Measurements from ENCODE around the gene SLC6A19. TPM values are rescaled to one million over a fixed set of nuclear protein-coding genes. Genes with fewer than 3 reads are reported as not detected.
A peak's percentile ranks its signal among the peaks of the same experiment; 100 is the strongest.

The SLC6A19 gene
- total and polyA plus RNA-seq, 2 of the 13 experiments (the other 11 are each of a cell fraction or from before 2014, with no cell fraction given) = 0.02 TPM; not detected in 1

DNA sequence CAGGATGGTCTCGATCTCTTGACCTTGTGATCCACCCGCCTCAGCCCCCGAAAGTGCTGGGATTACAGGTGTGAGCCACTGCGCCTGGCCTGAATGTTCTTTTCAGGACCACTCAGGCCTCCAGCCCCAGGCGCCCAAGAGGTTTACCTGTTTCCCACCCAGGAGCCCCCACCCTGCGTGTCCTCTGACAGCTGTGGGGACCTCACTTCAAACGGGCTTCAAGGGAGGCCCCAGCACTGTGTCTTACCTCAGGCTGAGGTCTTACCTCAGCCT lies 19.1 kb upstream of the SLC6A19 start:
- ChIA-PET POLR2A (interaction anchor here (1.2 to 3.6 kb wide), 7 partner anchors 9 to 290 kb away, joined by 3 to 47 read pairs (median 13); partner anchors contain the start of genes BRD9 and TRIP13), CTCF (ENCODE audit: low intra/inter-chr PET ratio, low total read pairs) (no interaction called here)
- WGBS (ENCODE audit: low lambda C conversion rate) = 0% methylated on average over 2 of the region's 7 CpGs
- Histone ChIP-seq H3K9me3 (ENCODE audit: low read length) (no peaks in the 10 kb centered on the region), H3K27ac (ENCODE audit: extremely low read length, insufficient read depth, low read length) (peak overlapping the region; percentile 99), H2AFZ (ENCODE audit: low read length) (no peak overlapping the region), H3K4me3 (replicated peaks in 1 of 3; ENCODE audit: insufficient read depth in 1 of 3, low read depth in 2 of 3, low read length in 3 of 3) (peak overlapping the region; percentile 68 to 79 (median 74); a peak in 5 of 6 replicates), H3K4me2 (ENCODE audit: low read depth, low read length) (peak overlapping the region; percentile 91), H3K79me2 (ENCODE audit: insufficient read depth, low read length) (no peaks in the 10 kb centered on the region), H4K20me1 (ENCODE audit: insufficient read depth, low read length) (no peaks in the 10 kb centered on the region), H3K27me3 (ENCODE audit: control insufficient read depth in 1 of 2, insufficient read depth in 2 of 2, low read length in 2 of 2) (no peaks in the 10 kb centered on the region; a peak in 1 of 5 replicates), H3K36me3 (replicated peaks in 1 of 2; ENCODE audit: control insufficient read depth in 1 of 2, insufficient read depth in 2 of 2, low read length in 2 of 2) (no peaks in the 10 kb centered on the region), H3K9ac (ENCODE audit: insufficient read depth, low read depth, low read length) (peak overlapping the region; percentile 83), H3K4me1 (ENCODE audit: insufficient read depth, low read length) (peaks cover 92% of the 10 kb centered on the region)
- intact Hi-C loops (cut with micrococcal nuclease; ENCODE audit: unreplicated experiment) = no loop called here
- ATAC-seq = no peak
- DNase-seq (ENCODE audit: low spot score) = no peak
- FAIRE-seq = no peak
- BruUV-seq (replicated peaks) = TSS peak; percentile 87
- in situ Hi-C loops (cut with HindIII; ENCODE audit: extremely low pct_ligation_motif_present, low pct_unique_long_range_greater_than_20kb) = no loop called here
- no peak for TF ChIP-seq ZNF572 (CRISPR knock-in tag; IDR thresholded peaks at IDR 0.05)
- 0 out of 2 replicates have a peak, but pooled peaks have one; percentile 8 for TF ChIP-seq KDM2A (CRISPR knock-in tag; IDR thresholded peaks at IDR 0.05; ENCODE audit: borderline replicate concordance, low read depth)
- TF ChIP-seq ZNF17 (CRISPR knock-in tag; IDR thresholded peaks at IDR 0.05) = no peak
- TF ChIP-seq KDM3A (CRISPR knock-in tag; IDR thresholded peaks at IDR 0.05; ENCODE audit: low read depth) = no peak
- TF ChIP-seq ZBTB7A (CRISPR knock-in tag; IDR thresholded peaks at IDR 0.05) = no peak
- TF ChIP-seq CBX5 (CRISPR knock-in tag; IDR thresholded peaks at IDR 0.05; ENCODE audit: borderline replicate concordance) = no peak
- no peak for TF ChIP-seq ZKSCAN1 (IDR thresholded peaks at IDR 0.05; ENCODE audit: low read length)
- TF ChIP-seq ZNF564 (CRISPR knock-in tag; IDR thresholded peaks at IDR 0.05) = no peak
- TF ChIP-seq CENPT (CRISPR knock-in tag; IDR thresholded peaks at IDR 0.05; ENCODE audit: low read depth) = no peak
- 0 out of 2 replicates have a peak, but pooled peaks have one; percentile 4 for TF ChIP-seq MXD1 (CRISPR knock-in tag; IDR thresholded peaks at IDR 0.05)
- no peak for TF ChIP-seq ZNF567 (CRISPR knock-in tag; IDR thresholded peaks at IDR 0.05; ENCODE audit: borderline replicate concordance)
- TF ChIP-seq GFI1 (CRISPR knock-in tag; IDR thresholded peaks at IDR 0.05; ENCODE audit: borderline replicate concordance) = 0 out of 2 replicates have a peak, but pooled peaks have one; percentile 1
- TF ChIP-seq, protein P1, sequence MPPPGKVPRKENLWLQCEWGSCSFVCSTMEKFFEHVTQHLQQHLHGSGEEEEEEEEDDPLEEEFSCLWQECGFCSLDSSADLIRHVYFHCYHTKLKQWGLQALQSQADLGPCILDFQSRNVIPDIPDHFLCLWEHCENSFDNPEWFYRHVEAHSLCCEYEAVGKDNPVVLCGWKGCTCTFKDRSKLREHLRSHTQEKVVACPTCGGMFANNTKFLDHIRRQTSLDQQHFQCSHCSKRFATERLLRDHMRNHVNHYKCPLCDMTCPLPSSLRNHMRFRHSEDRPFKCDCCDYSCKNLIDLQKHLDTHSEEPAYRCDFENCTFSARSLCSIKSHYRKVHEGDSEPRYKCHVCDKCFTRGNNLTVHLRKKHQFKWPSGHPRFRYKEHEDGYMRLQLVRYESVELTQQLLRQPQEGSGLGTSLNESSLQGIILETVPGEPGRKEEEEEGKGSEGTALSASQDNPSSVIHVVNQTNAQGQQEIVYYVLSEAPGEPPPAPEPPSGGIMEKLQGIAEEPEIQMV (CRISPR knock-in tag; IDR thresholded peaks at IDR 0.05; ENCODE audit: low read depth) = no peak
- TF ChIP-seq HOXA7 (CRISPR knock-in tag; IDR thresholded peaks at IDR 0.05) = no peak
- TF ChIP-seq, protein P2, sequence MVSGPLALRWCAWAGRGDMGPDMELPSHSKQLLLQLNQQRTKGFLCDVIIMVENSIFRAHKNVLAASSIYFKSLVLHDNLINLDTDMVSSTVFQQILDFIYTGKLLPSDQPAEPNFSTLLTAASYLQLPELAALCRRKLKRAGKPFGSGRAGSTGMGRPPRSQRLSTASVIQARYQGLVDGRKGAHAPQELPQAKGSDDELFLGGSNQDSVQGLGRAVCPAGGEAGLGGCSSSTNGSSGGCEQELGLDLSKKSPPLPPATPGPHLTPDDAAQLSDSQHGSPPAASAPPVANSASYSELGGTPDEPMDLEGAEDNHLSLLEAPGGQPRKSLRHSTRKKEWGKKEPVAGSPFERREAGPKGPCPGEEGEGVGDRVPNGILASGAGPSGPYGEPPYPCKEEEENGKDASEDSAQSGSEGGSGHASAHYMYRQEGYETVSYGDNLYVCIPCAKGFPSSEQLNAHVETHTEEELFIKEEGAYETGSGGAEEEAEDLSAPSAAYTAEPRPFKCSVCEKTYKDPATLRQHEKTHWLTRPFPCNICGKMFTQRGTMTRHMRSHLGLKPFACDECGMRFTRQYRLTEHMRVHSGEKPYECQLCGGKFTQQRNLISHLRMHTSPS (CRISPR knock-in tag; IDR thresholded peaks at IDR 0.05; ENCODE audit: low read depth) = no peak

Measured in HepG2 (cell line).